SH-SY5Y (cell line): ENCODE data around the gene ACSM6.

Source experiments
- GATA2 ChIP-seq: IDR thresholded peaks from 2 replicates; pipeline ENCODE4 v1.6.1; 2011; ENCODE audit warnings: mild to moderate bottlenecking, low read depth, low read length
- GATA3 ChIP-seq: IDR thresholded peaks from 2 replicates; pipeline ENCODE4 v1.6.1; 2011; ENCODE audit warnings: low read depth, mild to moderate bottlenecking, low read length, moderate library complexity

DNA sequence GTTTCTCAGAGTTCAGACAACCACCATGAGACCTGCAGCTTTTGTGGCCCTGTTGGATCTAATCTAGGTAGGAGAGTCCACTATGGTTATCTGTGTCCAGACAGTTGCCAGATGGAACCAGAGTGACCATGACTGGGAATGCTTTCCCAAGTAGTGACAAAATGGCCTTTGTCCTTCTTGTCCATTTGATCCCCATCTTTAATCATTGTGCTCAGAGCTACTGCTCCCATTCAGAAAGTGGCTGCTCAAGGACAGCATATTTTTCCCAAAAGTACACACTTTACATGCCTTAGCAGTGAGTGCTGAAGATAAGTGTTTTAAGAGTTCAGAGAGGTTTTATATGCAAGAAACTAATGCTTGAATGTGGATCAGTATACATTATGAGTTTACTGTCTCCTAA lies 5.4 kb upstream of the ACSM6 start:
- TF ChIP-seq GATA2 = no peak
- no peak for TF ChIP-seq GATA3
